ENCODE results near the gene BTG2.

BTG2 gene

GRCh38 chr1:203336097-203336496 lies 30.8 kb downstream of the BTG2 start:
- H3K27me3 Mint-ChIP-seq: peaks cover 35% of the 10 kb centered on the region
- CTCF ChIA-PET: interaction anchor here (0.6 to 21.9 kb wide), 12 partner anchors 9 to 151 kb away, joined by 3 to 591 read pairs (median 10); partner anchors contain the start of gene BTG2
- H3K36me3 Mint-ChIP-seq: no peaks in the 10 kb centered on the region
- no peak for DNase-seq
- H3K4me1 Mint-ChIP-seq: peaks cover 25% of the 10 kb centered on the region
- H3K9me3 Mint-ChIP-seq: no peaks in the 10 kb centered on the region
- no peak overlapping the region for H3K4me3 Mint-ChIP-seq
- no peak overlapping the region for H3K27ac Mint-ChIP-seq

- peak; percentile 76 for DNase-seq
- CTCF ChIA-PET: interaction anchor here (0.8 to 21.9 kb wide), 11 partner anchors 6 to 148 kb away, joined by 3 to 591 read pairs (median 21); partner anchors contain the start of gene BTG2
These were observed 33.2 kb downstream of the BTG2 start for GRCh38 chr1:203338335-203339036.

DNA sequence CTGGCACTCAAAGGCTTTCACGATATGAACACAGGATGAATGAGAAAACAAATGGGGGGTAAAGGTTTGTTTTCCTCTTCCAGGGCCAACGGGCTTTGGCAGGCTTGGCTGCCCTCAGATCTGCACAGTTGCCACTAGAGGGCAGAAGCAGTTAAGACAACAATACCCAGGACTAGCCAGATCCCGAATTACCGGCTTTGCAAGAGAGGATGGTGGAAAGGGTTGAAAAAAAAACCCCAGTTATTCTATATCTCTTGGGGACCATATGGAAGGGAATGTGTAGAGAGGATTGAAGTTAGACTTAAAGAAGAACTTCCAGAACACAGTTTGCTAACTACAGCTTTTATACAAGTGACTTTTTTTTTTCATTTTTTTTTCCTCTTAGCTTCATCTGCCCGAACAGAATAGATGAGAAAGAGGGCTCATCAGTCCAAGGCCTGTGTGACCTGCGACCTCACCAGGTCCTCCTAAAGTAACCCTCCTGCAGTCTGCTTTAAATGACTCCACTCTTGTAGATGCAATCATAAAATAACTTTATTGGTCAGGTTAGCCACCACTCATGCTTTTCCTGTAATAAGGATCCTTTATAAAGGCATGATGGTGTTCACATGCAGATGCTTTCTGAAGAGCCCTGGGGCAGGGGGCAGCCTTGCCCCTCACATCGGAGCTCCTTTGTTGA lies 34.9 kb downstream of the BTG2 start:
- H3K4me3 Mint-ChIP-seq: no peak overlapping the region
- H3K27ac Mint-ChIP-seq: no peak overlapping the region
- DNase-seq: peak; percentile 73
- H3K27me3 Mint-ChIP-seq: peaks cover 52% of the 10 kb centered on the region
- CTCF ChIA-PET: interaction anchor here (0.6 to 21.9 kb wide), 21 partner anchors 9 to 789 kb away, joined by 3 to 591 read pairs (median 5); partner anchors contain the start of genes BTG2 and OPTC
- H3K9me3 Mint-ChIP-seq: no peaks in the 10 kb centered on the region
- H3K36me3 Mint-ChIP-seq: no peaks in the 10 kb centered on the region
- H3K4me1 Mint-ChIP-seq: peaks cover 34% of the 10 kb centered on the region

More at GRCh38 chr1:203338335-203339036, 33.2 kb downstream of the BTG2 start:
- Mint-ChIP-seq H3K9me3 (no peaks in the 10 kb centered on the region), H3K27me3 (peaks cover 50% of the 10 kb centered on the region), H3K4me3 (no peak overlapping the region), H3K27ac (no peak overlapping the region), H3K4me1 (peaks cover 34% of the 10 kb centered on the region), H3K36me3 (no peaks in the 10 kb centered on the region)

- H3K9me3 Mint-ChIP-seq: no peaks in the 10 kb centered on the region
- no peaks in the 10 kb centered on the region for H3K36me3 Mint-ChIP-seq
- H3K4me3 Mint-ChIP-seq: no peak overlapping the region
- CTCF ChIA-PET: interaction anchor here (0.6 to 21.9 kb wide), 33 partner anchors 7 to 1199 kb away, joined by 3 to 591 read pairs (median 4); partner anchors contain the start of genes BTG2, FMOD and OPTC
- H3K27me3 Mint-ChIP-seq: peaks cover 67% of the 10 kb centered on the region
- H3K4me1 Mint-ChIP-seq: peaks cover 21% of the 10 kb centered on the region
- no peak overlapping the region for H3K27ac Mint-ChIP-seq
- DNase-seq: peak; percentile 65
These were observed 37.0 kb downstream of the BTG2 start for GRCh38 chr1:203342192-203342940.

- peaks cover 14% of the 10 kb centered on the region for H3K4me1 Mint-ChIP-seq
- no peak for DNase-seq
- H3K9me3 Mint-ChIP-seq: no peaks in the 10 kb centered on the region
- no peak overlapping the region for H3K27ac Mint-ChIP-seq
- no peak overlapping the region for H3K4me3 Mint-ChIP-seq
- no peaks in the 10 kb centered on the region for H3K36me3 Mint-ChIP-seq
- peaks cover 82% of the 10 kb centered on the region for H3K27me3 Mint-ChIP-seq
- CTCF ChIA-PET: interaction anchor here (0.6 to 21.9 kb wide), 11 partner anchors 9 to 1408 kb away, joined by 3 to 591 read pairs (median 5); no protein-coding TSS in a partner anchor
These were observed 38.8 kb downstream of the BTG2 start for GRCh38 chr1:203343956-203344754.

- Mint-ChIP-seq H3K4me3 (no peak overlapping the region), H3K27ac (no peak overlapping the region), H3K27me3 (peaks cover 85% of the 10 kb centered on the region), H3K4me1 (peaks cover 12% of the 10 kb centered on the region), H3K36me3 (no peaks in the 10 kb centered on the region), H3K9me3 (no peaks in the 10 kb centered on the region)
- DNase-seq: no peak
- CTCF ChIA-PET: interaction anchor here (0.7 to 21.9 kb wide), 6 partner anchors 11 to 220 kb away, joined by 3 to 591 read pairs (median 8); no protein-coding TSS in a partner anchor
These were observed 40.9 kb downstream of the BTG2 start for GRCh38 chr1:203346060-203346768.

GRCh38 chr1:203346769-203347102 lies 41.4 kb downstream of the BTG2 start:
- H3K27me3 Mint-ChIP-seq: peaks cover 83% of the 10 kb centered on the region

GRCh38 chr1:203349166-203349565 lies 43.8 kb downstream of the BTG2 start:
- H3K27ac Mint-ChIP-seq: no peak overlapping the region
- H3K27me3 Mint-ChIP-seq: peaks cover 79% of the 10 kb centered on the region
- peaks cover 5% of the 10 kb centered on the region for H3K4me1 Mint-ChIP-seq
- no peak overlapping the region for H3K4me3 Mint-ChIP-seq
- no peak for DNase-seq
- no peaks in the 10 kb centered on the region for H3K9me3 Mint-ChIP-seq
- H3K36me3 Mint-ChIP-seq: no peaks in the 10 kb centered on the region
- CTCF ChIA-PET: interaction anchor here (0.8 to 21.9 kb wide), 2 partner anchors 9 to 81 kb away, joined by 3 to 591 read pairs; no protein-coding TSS in a partner anchor

More at GRCh38 chr1:203346769-203347102, 41.4 kb downstream of the BTG2 start:
- no peak for DNase-seq
- Mint-ChIP-seq H3K27ac (no peak overlapping the region), H3K9me3 (no peaks in the 10 kb centered on the region), H3K4me1 (peaks cover 11% of the 10 kb centered on the region), H3K36me3 (no peaks in the 10 kb centered on the region), H3K4me3 (no peak overlapping the region)
- CTCF ChIA-PET: interaction anchor here (0.7 to 21.9 kb wide), 4 partner anchors 11 to 141 kb away, joined by 3 to 591 read pairs (median 23); no protein-coding TSS in a partner anchor

DNA sequence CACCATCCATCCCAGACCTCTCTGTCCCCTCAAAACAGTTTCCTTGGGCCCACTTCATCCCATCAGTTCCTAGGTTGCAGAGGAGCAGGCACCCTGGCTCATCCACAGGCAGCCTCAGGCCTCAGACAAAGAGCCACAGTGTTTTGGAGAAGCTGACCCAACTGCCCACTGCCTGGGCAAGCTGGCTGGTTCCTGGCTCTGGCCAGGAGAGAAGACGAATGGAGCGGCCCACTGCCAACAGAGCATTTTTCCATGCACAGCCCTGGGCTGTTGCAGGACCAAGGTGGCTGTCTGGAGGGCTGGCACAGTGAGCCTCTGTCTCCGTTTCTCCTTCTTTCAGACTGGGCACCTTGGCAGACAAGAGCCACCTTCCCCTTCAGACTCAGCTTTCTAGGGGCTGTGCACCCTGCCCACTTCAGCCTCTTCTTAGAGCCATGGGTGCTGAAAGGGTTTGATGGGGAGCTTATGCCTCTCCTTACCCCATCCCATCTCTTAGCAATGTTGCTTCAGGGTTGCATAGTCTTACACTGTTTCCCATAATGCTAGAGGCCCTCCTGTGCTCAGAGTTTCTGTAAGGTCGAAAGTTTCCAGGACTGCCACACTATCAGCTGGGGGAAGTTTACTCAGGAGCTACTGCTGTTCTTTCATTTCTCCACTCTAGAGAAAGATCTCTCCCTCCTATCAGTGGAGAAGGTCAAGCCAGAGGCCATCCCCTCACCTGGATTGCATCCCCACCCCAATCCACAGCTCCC lies 44.6 kb downstream of the BTG2 start:
- no peaks in the 10 kb centered on the region for H3K9me3 Mint-ChIP-seq
- DNase-seq: no peak
- peaks cover 5% of the 10 kb centered on the region for H3K4me1 Mint-ChIP-seq
- peaks cover 76% of the 10 kb centered on the region for H3K27me3 Mint-ChIP-seq
- H3K4me3 Mint-ChIP-seq: no peak overlapping the region
- CTCF ChIA-PET: interaction anchor here (0.8 to 21.9 kb wide), 4 partner anchors 8 to 82 kb away, joined by 3 to 591 read pairs (median 4); no protein-coding TSS in a partner anchor
- no peak overlapping the region for H3K27ac Mint-ChIP-seq
- no peaks in the 10 kb centered on the region for H3K36me3 Mint-ChIP-seq

DNA sequence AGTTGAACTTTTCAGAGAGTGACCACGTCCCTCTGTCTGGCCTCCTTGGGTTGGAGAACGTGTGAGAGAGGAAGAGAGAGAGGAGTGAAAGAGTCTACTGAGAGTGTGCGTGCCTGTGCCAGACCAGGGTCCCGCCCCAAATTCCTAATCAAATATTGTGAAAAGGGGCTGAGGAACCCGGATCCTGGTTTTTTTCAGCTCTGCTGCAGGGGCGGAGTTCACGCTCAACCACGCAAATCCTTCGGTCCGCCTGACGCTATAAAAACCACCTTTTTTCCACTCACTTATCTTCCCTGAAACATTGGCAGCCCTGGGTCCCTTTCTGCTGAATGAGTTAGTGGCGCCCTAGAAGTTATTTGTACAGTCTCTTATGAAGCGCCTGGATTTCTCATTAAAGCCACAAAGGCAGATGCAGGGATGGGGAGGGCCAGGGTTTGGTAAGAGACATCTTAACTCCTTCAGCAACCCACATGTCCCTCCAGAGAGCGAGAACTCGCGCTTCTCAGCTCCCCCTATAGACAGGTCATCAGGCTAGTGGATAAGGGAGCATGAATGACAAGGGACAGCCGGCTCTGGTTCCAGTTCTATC lies 45.8 kb downstream of the BTG2 start, which contains the start of gene FMOD:
Gene FMOD, minus strand, starts transcription at position 86 of the 589 bp plus-strand sequence. CDS start 2,852 bp downstream, outside the sequence.
- DNase-seq: no peak
- Mint-ChIP-seq H3K9me3 (no peaks in the 10 kb centered on the region), H3K27ac (no peak within 1 kb of the TSS), H3K36me3 (no peaks in the 10 kb centered on the region), H3K4me3 (no peak within 1 kb of the TSS), H3K27me3 (peaks cover 82% of the 10 kb centered on the region), H3K4me1 (peaks cover 5% of the 10 kb centered on the region)
- CTCF ChIA-PET: interaction anchor here (0.9 to 21.9 kb wide), 3 partner anchors 8 to 83 kb away, joined by 4 to 591 read pairs (median 4); no protein-coding TSS in a partner anchor

GRCh38 chr1:203353486-203353885 lies 48.2 kb downstream of the BTG2 start:
- CTCF ChIA-PET: interaction anchor here (0.6 to 4.7 kb wide), 4 partner anchors 12 to 1009 kb away, joined by 3 to 20 read pairs (median 8); no protein-coding TSS in a partner anchor
- DNase-seq: no peak
- no peaks in the 10 kb centered on the region for H3K36me3 Mint-ChIP-seq
- H3K4me1 Mint-ChIP-seq: peaks cover 5% of the 10 kb centered on the region
- no peak overlapping the region for H3K27ac Mint-ChIP-seq
- H3K9me3 Mint-ChIP-seq: no peaks in the 10 kb centered on the region
- no peak overlapping the region for H3K4me3 Mint-ChIP-seq
- H3K27me3 Mint-ChIP-seq: peaks cover 70% of the 10 kb centered on the region
